Brain microvascular endothelial cell (primary cell): ENCODE measurements around the gene ALDH4A1.
"Not testable (repeated sequence)": the region's sequence is repeated elsewhere in the genome, so short reads cannot be mapped to it uniquely, and the experiment has no call there.

Source experiments
- DNase-seq: peaks from one replicate; pipeline ENCODE4 v3.0.0-alpha.2; 2020
- H3K27ac ChIP-seq: fragments of 250-450 bp; sonication (Bioruptor Pico); 2 replicates; pipeline ENCODE4 v1.5.1; 2020; ENCODE audit warnings: mild to moderate bottlenecking, moderate library complexity
- H3K27me3 ChIP-seq: fragments of 250-450 bp; sonication (Bioruptor Pico); replicated peaks from 2 replicates; pipeline ENCODE4 v1.5.1; 2020; ENCODE audit warnings: mild to moderate bottlenecking
- H3K36me3 ChIP-seq: fragments of 250-450 bp; sonication (Bioruptor Pico); replicated peaks from 2 replicates; pipeline ENCODE4 v1.5.1; 2020; ENCODE audit warnings: mild to moderate bottlenecking
- H3K4me3 ChIP-seq: 2 replicates; pipeline ENCODE4 v1.5.1; 2011; ENCODE audit warnings: low read depth, mild to moderate bottlenecking, control low read depth, low read length, moderate library complexity
- in situ Hi-C: cut with HindIII; loops from 2 replicates; pipeline ENCODE4 v1.10.0; 2017; ENCODE audit warnings: low sequenced_read_pairs, low pct_ligation_motif_present
- TF ChIP-seq, protein P1 (sequence below): IDR thresholded peaks from 2 replicates; pipeline ENCODE4 v1.5.1; 2011; ENCODE audit warnings: low read depth, mild to moderate bottlenecking, moderate library complexity, low read length, control low read depth, inconsistent platforms; ENCODE audit errors: missing control alignments

The ALDH4A1 gene

DNA sequence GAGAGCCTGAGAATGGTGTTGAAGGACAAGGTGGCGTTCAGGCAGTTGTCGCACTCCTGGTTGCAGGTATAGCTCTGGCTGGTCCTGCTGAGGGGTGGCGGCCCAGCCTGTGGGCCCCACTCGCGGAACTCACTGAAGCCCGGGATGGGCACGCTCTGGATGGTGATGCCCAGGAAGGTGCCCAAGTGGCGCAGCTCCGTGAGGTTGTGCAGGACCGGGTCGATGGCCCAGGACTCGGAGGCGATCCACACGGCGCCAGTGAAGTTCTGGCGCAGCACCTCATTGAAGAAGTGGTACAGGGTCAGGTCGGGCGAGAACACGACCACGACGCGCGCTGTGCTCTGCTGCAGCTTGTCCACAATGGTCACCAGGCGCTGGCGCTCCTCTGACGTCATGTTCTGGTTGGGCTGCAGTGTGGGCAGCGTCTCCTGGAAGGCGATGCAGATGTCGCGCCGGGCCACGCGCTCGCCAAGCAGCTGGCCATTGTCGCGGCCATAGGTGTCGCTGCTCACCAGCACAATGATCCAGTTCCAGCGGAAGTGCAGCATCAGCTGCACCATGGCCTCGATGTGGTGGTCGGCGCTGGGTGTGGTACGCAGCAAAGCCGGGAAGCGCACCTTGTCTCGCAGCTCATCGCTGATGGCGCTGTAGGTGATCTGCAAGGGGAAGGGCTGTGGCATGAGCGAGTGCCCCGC lies 47.9 kb downstream of the ALDH4A1 start:
- Histone ChIP-seq H3K4me3 (no peak overlapping the region), H3K27me3 (no peaks in the 10 kb centered on the region), H3K27ac (no peak overlapping the region), H3K36me3 (no peaks in the 10 kb centered on the region)
- TF ChIP-seq, protein P1, sequence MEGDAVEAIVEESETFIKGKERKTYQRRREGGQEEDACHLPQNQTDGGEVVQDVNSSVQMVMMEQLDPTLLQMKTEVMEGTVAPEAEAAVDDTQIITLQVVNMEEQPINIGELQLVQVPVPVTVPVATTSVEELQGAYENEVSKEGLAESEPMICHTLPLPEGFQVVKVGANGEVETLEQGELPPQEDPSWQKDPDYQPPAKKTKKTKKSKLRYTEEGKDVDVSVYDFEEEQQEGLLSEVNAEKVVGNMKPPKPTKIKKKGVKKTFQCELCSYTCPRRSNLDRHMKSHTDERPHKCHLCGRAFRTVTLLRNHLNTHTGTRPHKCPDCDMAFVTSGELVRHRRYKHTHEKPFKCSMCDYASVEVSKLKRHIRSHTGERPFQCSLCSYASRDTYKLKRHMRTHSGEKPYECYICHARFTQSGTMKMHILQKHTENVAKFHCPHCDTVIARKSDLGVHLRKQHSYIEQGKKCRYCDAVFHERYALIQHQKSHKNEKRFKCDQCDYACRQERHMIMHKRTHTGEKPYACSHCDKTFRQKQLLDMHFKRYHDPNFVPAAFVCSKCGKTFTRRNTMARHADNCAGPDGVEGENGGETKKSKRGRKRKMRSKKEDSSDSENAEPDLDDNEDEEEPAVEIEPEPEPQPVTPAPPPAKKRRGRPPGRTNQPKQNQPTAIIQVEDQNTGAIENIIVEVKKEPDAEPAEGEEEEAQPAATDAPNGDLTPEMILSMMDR: no peak
- no peak for DNase-seq
- in situ Hi-C loops: no loop called here

DNA sequence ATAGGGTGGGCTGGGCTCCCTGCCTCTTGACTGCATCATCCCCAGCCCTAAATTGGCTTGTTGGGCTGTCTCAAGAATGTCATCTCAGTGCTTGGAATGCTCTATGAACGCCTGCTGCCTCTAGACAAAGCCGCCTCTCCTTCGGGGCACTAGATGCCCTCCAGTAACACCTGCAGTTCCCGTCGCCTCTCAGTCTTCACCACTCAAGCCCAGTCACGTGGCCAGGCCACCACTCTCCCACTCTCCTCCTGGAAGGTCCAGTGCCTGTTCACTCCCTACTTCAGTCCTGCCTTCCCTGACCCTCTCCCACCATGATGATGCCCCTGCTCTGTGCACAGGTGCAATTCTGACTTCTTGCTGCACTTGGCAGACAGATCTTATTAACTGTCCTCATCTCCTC lies 49.9 kb downstream of the ALDH4A1 start:
- Histone ChIP-seq H3K4me3 (no peak overlapping the region), H3K27me3 (no peaks in the 10 kb centered on the region), H3K27ac (no peak overlapping the region), H3K36me3 (no peaks in the 10 kb centered on the region)
- TF ChIP-seq, protein P1: no peak
- in situ Hi-C loops: no loop called here
- no peak for DNase-seq

DNA sequence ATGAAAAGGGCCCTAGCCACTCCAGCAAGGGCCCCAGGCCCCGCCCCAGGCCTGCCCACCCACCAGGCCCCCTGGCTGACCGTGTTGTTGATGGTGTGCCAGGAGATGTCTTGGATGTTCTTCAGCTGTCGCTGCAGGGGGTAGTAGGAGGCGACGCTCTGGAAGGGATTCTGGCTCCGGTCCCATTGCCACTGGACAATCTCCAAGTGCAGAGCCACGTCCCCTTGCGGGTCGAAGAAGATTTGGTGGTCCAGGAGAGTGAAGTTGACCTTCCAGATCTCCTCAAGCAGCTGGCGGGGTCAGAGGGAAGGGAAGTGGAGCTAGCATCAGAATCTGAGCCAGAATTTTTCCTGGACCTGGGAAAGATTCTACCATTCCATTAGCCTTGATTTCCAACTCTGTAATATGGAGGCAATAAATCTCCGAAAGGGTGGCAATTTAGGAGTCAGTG lies 53.1 kb downstream of the ALDH4A1 start:
- TF ChIP-seq, protein P1: no peak
- H3K27me3 ChIP-seq: no peaks in the 10 kb centered on the region

DNA sequence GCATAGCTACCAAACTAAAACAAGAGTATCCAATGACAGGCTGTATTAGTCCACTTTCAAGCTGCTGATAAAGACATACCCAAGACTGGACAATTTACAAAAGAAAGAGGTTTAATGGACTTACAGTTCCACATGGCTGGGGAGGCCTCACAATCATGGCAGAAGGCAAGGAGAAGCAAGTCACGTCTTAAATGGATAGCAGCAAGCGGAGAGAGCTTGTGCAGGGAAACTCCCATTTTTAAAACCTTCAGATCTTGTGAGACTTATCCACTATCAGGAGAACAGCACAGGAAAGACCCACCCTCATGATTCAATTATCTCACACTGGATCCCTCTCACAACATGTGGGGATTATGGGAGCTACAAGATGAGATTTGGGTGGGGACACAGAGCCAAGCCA lies 54.6 kb downstream of the ALDH4A1 start:
- H3K36me3 ChIP-seq, DNase-seq, H3K4me3 ChIP-seq, in situ Hi-C loops, H3K27ac ChIP-seq, H3K27me3 ChIP-seq: not testable (repeated sequence)

More for the DNA sequence above, 53.1 kb downstream of the ALDH4A1 start:
- no peak overlapping the region for H3K4me3 ChIP-seq
- H3K27ac ChIP-seq: no peak overlapping the region
- H3K36me3 ChIP-seq: no peaks in the 10 kb centered on the region
- in situ Hi-C loops: no loop called here
- DNase-seq: no peak

DNA sequence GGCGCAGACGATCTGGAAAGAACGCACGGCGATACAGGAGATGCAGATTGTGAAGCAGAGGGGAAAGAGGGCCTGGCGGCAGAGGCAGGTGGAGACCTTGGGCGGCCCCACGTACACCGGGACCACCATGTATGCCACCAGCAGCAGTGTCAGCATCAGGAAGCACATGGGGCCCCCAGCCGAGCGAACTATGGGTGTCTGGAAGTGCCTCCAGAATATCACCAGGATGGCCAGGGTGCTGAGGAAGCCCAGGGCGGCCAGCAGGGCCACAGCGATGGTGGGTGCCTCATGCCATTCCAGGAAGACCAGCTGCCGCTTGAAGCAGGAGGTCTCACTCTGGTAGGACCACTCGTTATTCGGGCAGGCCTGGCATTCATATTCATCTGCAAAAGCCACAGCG lies 62.2 kb downstream of the ALDH4A1 start:
- H3K36me3 ChIP-seq: no peaks in the 10 kb centered on the region
- in situ Hi-C loops: no loop called here
- no peaks in the 10 kb centered on the region for H3K27me3 ChIP-seq
- H3K4me3 ChIP-seq: no peak overlapping the region
- no peak for DNase-seq
- TF ChIP-seq, protein P1: no peak
- H3K27ac ChIP-seq: no peak overlapping the region

DNA sequence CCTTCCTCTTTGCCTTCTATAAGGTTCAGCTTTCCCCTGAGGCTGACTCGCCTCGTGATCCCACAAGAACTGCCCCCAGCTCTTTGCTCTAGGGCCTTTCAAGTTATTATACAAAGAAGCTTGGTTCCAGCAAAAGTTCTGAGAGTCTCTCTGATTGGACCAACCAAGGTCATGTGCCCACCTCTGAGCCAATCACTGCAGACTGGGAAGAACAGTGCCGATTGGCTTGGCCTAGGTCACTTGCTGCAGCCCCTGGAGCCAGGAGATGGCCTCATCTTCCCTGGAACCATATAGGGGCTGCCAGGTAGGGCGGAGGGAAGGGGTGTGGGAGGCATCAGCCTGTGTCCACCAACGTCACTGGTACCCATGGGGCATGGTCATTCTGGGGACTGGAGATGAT lies 65.7 kb downstream of the ALDH4A1 start:
- H3K27me3 ChIP-seq: peaks cover 2% of the 10 kb centered on the region
- no peaks in the 10 kb centered on the region for H3K36me3 ChIP-seq
- TF ChIP-seq, protein P1: no peak
- no peak for DNase-seq
- H3K27ac ChIP-seq: no peak overlapping the region
- in situ Hi-C loops: no loop called here
- no peak overlapping the region for H3K4me3 ChIP-seq

DNA sequence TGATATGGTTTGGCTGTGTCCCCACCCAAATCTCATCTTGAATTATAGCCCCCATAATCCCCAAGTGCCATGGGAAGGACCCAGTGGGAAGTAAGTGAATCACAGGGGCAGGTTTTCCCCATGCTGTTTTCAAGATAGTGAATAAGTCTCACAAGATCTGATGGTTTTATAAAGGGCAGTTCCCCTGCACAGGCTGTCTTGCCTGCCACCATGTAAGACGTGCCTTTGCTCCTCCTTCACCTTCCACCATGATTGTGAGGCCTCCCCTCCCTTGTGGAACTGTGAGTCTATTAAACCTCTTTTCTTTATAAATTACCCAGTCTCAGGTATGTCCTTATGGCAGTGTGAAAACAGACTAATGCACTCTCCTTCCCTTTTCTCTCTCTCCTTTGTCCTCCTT lies 70.0 kb downstream of the ALDH4A1 start:
- H3K4me3 ChIP-seq, DNase-seq, H3K27me3 ChIP-seq, H3K27ac ChIP-seq, H3K36me3 ChIP-seq, in situ Hi-C loops: not testable (repeated sequence)
